ENCODE results near the gene STH.

Gene STH

DNA sequence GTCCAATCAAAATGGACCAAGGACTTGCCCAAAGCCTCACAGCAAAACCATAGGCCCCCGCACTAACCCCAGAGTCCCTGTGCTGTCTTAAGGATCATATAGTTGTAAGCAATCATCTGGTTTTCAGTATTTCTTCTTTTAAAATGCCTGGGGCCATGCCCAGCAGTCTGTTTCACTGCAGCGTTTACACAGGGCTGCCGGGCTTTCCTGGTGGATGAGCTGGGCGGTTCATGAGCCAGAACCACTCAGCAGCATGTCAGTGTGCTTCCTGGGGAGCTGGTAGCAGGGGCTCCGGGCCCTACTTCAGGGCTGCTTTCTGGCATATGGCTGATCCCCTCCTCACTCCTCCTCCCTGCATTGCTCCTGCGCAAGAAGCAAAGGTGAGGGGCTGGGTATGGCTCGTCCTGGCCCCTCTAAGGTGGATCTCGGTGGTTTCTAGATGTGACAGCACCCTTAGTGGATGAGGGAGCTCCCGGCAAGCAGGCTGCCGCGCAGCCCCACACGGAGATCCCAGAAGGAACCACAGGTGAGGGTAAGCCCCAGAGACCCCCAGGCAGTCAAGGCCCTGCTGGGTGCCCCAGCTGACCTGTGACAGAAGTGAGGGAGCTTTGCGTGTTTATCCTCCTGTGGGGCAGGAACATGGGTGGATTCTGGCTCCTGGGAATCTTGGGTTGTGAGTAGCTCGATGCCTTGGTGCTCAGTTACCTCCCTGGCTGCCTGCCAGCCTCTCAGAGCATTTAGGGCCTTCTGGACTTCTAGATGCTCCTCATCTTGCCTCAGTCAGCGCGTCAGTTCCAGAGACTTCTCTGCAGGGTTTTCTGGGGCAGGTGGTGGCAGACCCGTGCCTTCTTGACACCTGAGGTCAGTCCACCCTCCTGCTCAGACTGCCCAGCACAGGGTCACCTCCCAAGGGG lies 24.8 kb upstream of the STH start:
- Histone ChIP-seq H3K56ac (ENCODE audit: low read length) (no peak overlapping the region), H4K5ac (ENCODE audit: low read length) (no peak overlapping the region), H3K4ac (ENCODE audit: low read depth, low read length) (no peak overlapping the region), H3K79me1 (ENCODE audit: low read length) (no peaks in the 10 kb centered on the region), H2BK5ac (ENCODE audit: low read length) (no peak overlapping the region), H2BK15ac (replicated peaks; ENCODE audit: low read depth) (no peak overlapping the region), H3K4me1 (ENCODE audit: control insufficient read depth, low read depth, low read length) (peaks cover 2% of the 10 kb centered on the region), H3K9ac (ENCODE audit: low read length) (no peak overlapping the region), H3K4me3 (ENCODE audit: low read length) (no peak overlapping the region), H3K79me2 (ENCODE audit: control insufficient read depth, insufficient read depth, low read length) (no peaks in the 10 kb centered on the region), H3K27me3 (ENCODE audit: insufficient read depth, low read length, poor library complexity) (no peaks in the 10 kb centered on the region), H2BK120ac (ENCODE audit: low read depth, low read length) (no peak overlapping the region), H3K18ac (ENCODE audit: low read length) (no peak overlapping the region), H3K27ac (ENCODE audit: low read depth, low read length) (no peak overlapping the region), H3K36me3 (ENCODE audit: control insufficient read depth, insufficient read depth, low read length) (no peaks in the 10 kb centered on the region), H2AK5ac (ENCODE audit: low read length) (no peak overlapping the region), H3K23ac (ENCODE audit: low read length) (no peak overlapping the region), H4K8ac (ENCODE audit: low read depth, low read length) (no peak overlapping the region), H3K4me2 (ENCODE audit: low read length) (no peak overlapping the region)
- DNase-seq, result no peak
- no CpG with 5 or more reads among the region's 17 CpGs for WGBS (ENCODE audit: extremely low coverage, insufficient coverage, low lambda C conversion rate)

- Histone ChIP-seq H3K9ac (ENCODE audit: low read length) (no peak overlapping the region), H3K4me3 (ENCODE audit: low read length) (no peak overlapping the region), H2BK15ac (replicated peaks; ENCODE audit: low read depth) (no peak overlapping the region), H3K27me3 (ENCODE audit: insufficient read depth, low read length, poor library complexity) (no peaks in the 10 kb centered on the region), H3K4me2 (ENCODE audit: low read length) (no peak overlapping the region), H3K27ac (ENCODE audit: low read depth, low read length) (no peak overlapping the region), H3K56ac (ENCODE audit: low read length) (no peak overlapping the region), H3K4ac (ENCODE audit: low read depth, low read length) (no peak overlapping the region), H3K79me1 (ENCODE audit: low read length) (no peaks in the 10 kb centered on the region), H2BK5ac (ENCODE audit: low read length) (no peak overlapping the region), H3K4me1 (ENCODE audit: control insufficient read depth, low read depth, low read length) (peaks cover 2% of the 10 kb centered on the region), H3K36me3 (ENCODE audit: control insufficient read depth, insufficient read depth, low read length) (no peaks in the 10 kb centered on the region), H2BK120ac (ENCODE audit: low read depth, low read length) (no peak overlapping the region), H3K18ac (ENCODE audit: low read length) (no peak overlapping the region), H3K79me2 (ENCODE audit: control insufficient read depth, insufficient read depth, low read length) (no peaks in the 10 kb centered on the region), H2AK5ac (ENCODE audit: low read length) (no peak overlapping the region), H3K23ac (ENCODE audit: low read length) (no peak overlapping the region), H4K5ac (ENCODE audit: low read length) (no peak overlapping the region), H4K8ac (ENCODE audit: low read depth, low read length) (no peak overlapping the region)
- WGBS (ENCODE audit: extremely low coverage, insufficient coverage, low lambda C conversion rate), result no CpG with 5 or more reads among the region's 10 CpGs
- DNase-seq, result no peak
Measured at GRCh38 chr17:45974916-45975630, 24.0 kb upstream of the STH start.

- no peak overlapping the region for H3K18ac ChIP-seq (ENCODE audit: low read length)
- WGBS (ENCODE audit: extremely low coverage, insufficient coverage, low lambda C conversion rate), result no CpG with 5 or more reads among the region's 8 CpGs
- no peaks in the 10 kb centered on the region for H3K79me2 ChIP-seq (ENCODE audit: control insufficient read depth, insufficient read depth, low read length)
- no peak overlapping the region for H3K27ac ChIP-seq (ENCODE audit: low read depth, low read length)
- H3K36me3 ChIP-seq (ENCODE audit: control insufficient read depth, insufficient read depth, low read length), result no peaks in the 10 kb centered on the region
- H3K4me2 ChIP-seq (ENCODE audit: low read length), result no peak overlapping the region
- H3K4ac ChIP-seq (ENCODE audit: low read depth, low read length), result no peak overlapping the region
- H2BK5ac ChIP-seq (ENCODE audit: low read length), result no peak overlapping the region
- no peak for DNase-seq
- H2BK120ac ChIP-seq (ENCODE audit: low read depth, low read length), result no peak overlapping the region
- H4K8ac ChIP-seq (ENCODE audit: low read depth, low read length), result no peak overlapping the region
- no peak overlapping the region for H2AK5ac ChIP-seq (ENCODE audit: low read length)
- no peak overlapping the region for H2BK15ac ChIP-seq (replicated peaks; ENCODE audit: low read depth)
- no peaks in the 10 kb centered on the region for H3K79me1 ChIP-seq (ENCODE audit: low read length)
- no peak overlapping the region for H3K23ac ChIP-seq (ENCODE audit: low read length)
- H3K4me3 ChIP-seq (ENCODE audit: low read length), result no peak overlapping the region
- peaks cover 2% of the 10 kb centered on the region for H3K4me1 ChIP-seq (ENCODE audit: control insufficient read depth, low read depth, low read length)
- H4K5ac ChIP-seq (ENCODE audit: low read length), result no peak overlapping the region
- no peak overlapping the region for H3K9ac ChIP-seq (ENCODE audit: low read length)
- H3K56ac ChIP-seq (ENCODE audit: low read length), result no peak overlapping the region
- no peaks in the 10 kb centered on the region for H3K27me3 ChIP-seq (ENCODE audit: insufficient read depth, low read length, poor library complexity)
Measured at GRCh38 chr17:45975640-45976295, 23.3 kb upstream of the STH start.

GRCh38 chr17:45976391-45976754 lies 22.7 kb upstream of the STH start:
- H4K5ac ChIP-seq (ENCODE audit: low read length), result no peak overlapping the region
- no peaks in the 10 kb centered on the region for H3K36me3 ChIP-seq (ENCODE audit: control insufficient read depth, insufficient read depth, low read length)
- WGBS (ENCODE audit: extremely low coverage, insufficient coverage, low lambda C conversion rate), result no CpG with 5 or more reads among the region's 2 CpGs
- H3K4me2 ChIP-seq (ENCODE audit: low read length), result no peak overlapping the region
- no peaks in the 10 kb centered on the region for H3K27me3 ChIP-seq (ENCODE audit: insufficient read depth, low read length, poor library complexity)
- H3K79me1 ChIP-seq (ENCODE audit: low read length), result no peaks in the 10 kb centered on the region
- H3K27ac ChIP-seq (ENCODE audit: low read depth, low read length), result no peak overlapping the region
- no peak overlapping the region for H2AK5ac ChIP-seq (ENCODE audit: low read length)
- no peak overlapping the region for H3K18ac ChIP-seq (ENCODE audit: low read length)
- no peaks in the 10 kb centered on the region for H3K79me2 ChIP-seq (ENCODE audit: control insufficient read depth, insufficient read depth, low read length)
- no peak overlapping the region for H3K56ac ChIP-seq (ENCODE audit: low read length)
- no peak overlapping the region for H3K4ac ChIP-seq (ENCODE audit: low read depth, low read length)
- no peak overlapping the region for H4K8ac ChIP-seq (ENCODE audit: low read depth, low read length)
- H3K9ac ChIP-seq (ENCODE audit: low read length), result no peak overlapping the region
- peaks cover 2% of the 10 kb centered on the region for H3K4me1 ChIP-seq (ENCODE audit: control insufficient read depth, low read depth, low read length)
- no peak overlapping the region for H2BK5ac ChIP-seq (ENCODE audit: low read length)
- DNase-seq, result no peak
- no peak overlapping the region for H3K23ac ChIP-seq (ENCODE audit: low read length)
- no peak overlapping the region for H2BK15ac ChIP-seq (replicated peaks; ENCODE audit: low read depth)
- no peak overlapping the region for H3K4me3 ChIP-seq (ENCODE audit: low read length)
- no peak overlapping the region for H2BK120ac ChIP-seq (ENCODE audit: low read depth, low read length)

- Histone ChIP-seq H3K56ac (ENCODE audit: low read length) (no peak overlapping the region), H3K23ac (ENCODE audit: low read length) (no peak overlapping the region), H3K4me2 (ENCODE audit: low read length) (no peak overlapping the region), H3K36me3 (ENCODE audit: control insufficient read depth, insufficient read depth, low read length) (no peaks in the 10 kb centered on the region), H3K79me2 (ENCODE audit: control insufficient read depth, insufficient read depth, low read length) (no peaks in the 10 kb centered on the region), H3K27ac (ENCODE audit: low read depth, low read length) (no peak overlapping the region), H2BK15ac (replicated peaks; ENCODE audit: low read depth) (no peak overlapping the region), H3K9ac (ENCODE audit: low read length) (no peak overlapping the region), H2BK120ac (ENCODE audit: low read depth, low read length) (no peak overlapping the region), H4K8ac (ENCODE audit: low read depth, low read length) (no peak overlapping the region), H3K4me1 (ENCODE audit: control insufficient read depth, low read depth, low read length) (peaks cover 2% of the 10 kb centered on the region), H4K5ac (ENCODE audit: low read length) (no peak overlapping the region), H3K18ac (ENCODE audit: low read length) (no peak overlapping the region), H3K27me3 (ENCODE audit: insufficient read depth, low read length, poor library complexity) (no peaks in the 10 kb centered on the region), H3K4ac (ENCODE audit: low read depth, low read length) (no peak overlapping the region), H2AK5ac (ENCODE audit: low read length) (no peak overlapping the region), H3K4me3 (ENCODE audit: low read length) (no peak overlapping the region), H3K79me1 (ENCODE audit: low read length) (no peaks in the 10 kb centered on the region), H2BK5ac (ENCODE audit: low read length) (no peak overlapping the region)
- peak; percentile 92 for DNase-seq
- WGBS (ENCODE audit: extremely low coverage, insufficient coverage, low lambda C conversion rate), result no CpG with 5 or more reads among the region's 18 CpGs
Measured at GRCh38 chr17:45976755-45977505, 22.1 kb upstream of the STH start.

All from mesendoderm (in vitro differentiated cells).